Left renal cortex interstitium (tissue), 4 donors: ENCODE results near the gene ACTL8. TPM values are rescaled to one million over a fixed set of nuclear protein-coding genes. Genes with fewer than 3 reads are reported as not detected.

Experiments
- DNase-seq, 4 donors: peaks; one replicate each; pipeline ENCODE4 v3.0.0-alpha.2; 2013; ENCODE audit warnings: low read depth in 4 of 4, low spot score in 2 of 4, missing footprints in 1 of 4
- polyA plus RNA-seq, 4 donors: library from polyadenylated mRNA; unstranded; fragments of 120-200 nt; gene quantifications; one replicate each; pipeline ENCODE4 v1.2.1, GENCODE V29; 2013; ENCODE audit not compliant: insufficient read length in 4 of 4

The ACTL8 gene
- polyA plus RNA-seq, 4 donors, result not detected

DNA sequence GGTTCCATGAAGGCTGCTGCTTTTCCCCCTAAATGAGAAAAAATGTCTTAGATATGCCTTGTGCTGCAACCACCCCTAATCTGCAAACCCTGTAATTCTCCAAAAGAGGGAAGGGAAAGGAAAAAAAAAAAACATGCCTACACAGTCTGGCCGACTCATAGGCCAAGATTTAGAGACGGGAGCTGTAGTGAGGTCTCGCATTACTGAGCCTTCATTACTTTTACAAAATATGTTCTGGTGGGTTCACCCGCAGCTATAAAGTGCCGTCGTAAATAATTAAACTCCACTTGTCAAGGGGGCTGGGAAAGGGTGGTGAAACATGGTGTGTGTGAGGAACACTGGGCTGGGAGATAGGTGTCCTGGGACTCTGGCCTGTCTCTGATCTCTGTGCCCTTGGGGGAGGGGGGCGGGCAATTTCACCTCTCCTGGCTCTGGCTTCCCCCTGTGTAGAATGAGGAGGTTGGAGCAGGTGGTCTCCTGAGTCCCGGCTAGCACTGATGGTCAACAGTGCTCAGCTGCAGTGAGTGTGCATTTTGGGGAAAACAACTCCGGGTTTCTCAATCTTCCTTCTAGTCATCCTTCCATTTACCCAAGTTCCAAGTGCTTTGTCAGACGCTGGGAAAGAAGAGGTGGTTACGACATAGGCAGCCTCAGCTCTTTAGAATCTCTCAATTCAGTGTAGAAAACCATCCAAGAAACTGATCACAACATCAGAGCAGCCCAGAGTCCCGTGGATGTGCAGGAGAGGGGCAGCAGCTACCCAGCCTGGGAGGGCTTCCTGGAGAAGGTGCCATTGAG is 82.3 kb downstream of the ACTL8 start:
- no peak for DNase-seq

- DNase-seq, result no peak
These were observed 84.6 kb downstream of the ACTL8 start for GRCh38 chr1:17839641-17840196.

DNA sequence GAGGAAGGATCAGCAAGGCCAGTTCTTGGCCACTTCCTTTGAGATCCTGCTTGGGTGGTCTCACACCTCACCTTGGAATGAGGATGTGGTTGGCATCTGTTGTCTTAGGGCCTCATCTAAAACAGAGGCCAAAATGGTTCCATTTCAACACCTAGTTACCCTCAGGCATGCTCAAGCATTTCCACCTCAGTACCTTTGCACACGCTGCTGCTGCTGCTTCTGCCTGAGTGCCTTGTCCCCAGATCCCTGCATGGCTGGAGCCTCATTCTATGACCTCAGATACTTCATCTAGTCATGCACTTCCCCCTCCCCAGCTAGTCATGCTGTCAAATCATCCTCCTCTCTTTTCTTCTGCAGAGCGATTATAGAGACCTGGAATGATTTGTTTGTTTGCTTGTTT is 86.8 kb downstream of the ACTL8 start:
- DNase-seq, result no peak

- no peak for DNase-seq
These were observed 87.6 kb downstream of the ACTL8 start for GRCh38 chr1:17842686-17843085.

GRCh38 chr1:17844185-17844826 is 89.2 kb downstream of the ACTL8 start:
- no peak for DNase-seq

GRCh38 chr1:17845583-17845982 is 90.5 kb downstream of the ACTL8 start:
- no peak for DNase-seq

GRCh38 chr1:17846341-17846740 is 91.2 kb downstream of the ACTL8 start:
- no peak for DNase-seq

- DNase-seq, result no peak
These were observed 92.0 kb downstream of the ACTL8 start for GRCh38 chr1:17847111-17847510.

DNA sequence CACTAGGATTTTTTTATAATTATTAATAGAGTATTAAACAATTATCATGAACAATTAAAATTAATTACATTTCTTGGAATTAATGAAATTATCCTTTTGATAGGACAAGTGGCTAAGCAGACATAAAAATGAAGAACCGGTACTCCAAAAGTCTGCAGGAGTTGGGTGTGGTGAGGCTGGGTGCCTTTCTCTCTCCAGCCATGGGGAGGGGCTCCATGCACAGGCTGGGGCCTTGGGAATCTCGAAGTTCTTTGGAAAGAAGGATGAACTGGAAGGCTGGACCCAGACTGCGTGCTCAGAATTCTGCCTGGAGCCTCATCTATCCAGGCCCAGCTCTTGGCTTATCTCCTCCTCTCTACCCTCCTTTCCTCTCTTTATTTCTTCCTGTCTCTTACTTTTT is 94.1 kb downstream of the ACTL8 start:
- DNase-seq, result no peak

DNA sequence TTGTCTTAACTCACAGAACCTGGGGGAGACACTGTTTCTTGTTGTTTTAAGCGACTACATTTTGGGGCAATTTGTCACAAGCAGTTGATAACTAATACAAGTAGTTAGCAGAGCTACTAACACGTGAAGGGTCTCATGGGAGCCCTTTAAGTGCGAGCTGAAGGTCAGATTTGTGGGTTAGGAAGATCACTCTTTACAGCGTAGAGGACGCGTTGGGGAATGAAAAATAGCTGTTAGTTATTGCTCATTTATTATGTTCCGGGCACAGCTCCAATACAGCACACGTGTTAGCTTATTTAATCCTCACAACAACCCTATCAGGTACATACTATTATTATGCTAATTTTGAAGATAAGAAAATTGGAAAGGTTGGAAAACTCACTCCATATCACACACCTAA is 95.9 kb downstream of the ACTL8 start:
- DNase-seq, result no peak

DNA sequence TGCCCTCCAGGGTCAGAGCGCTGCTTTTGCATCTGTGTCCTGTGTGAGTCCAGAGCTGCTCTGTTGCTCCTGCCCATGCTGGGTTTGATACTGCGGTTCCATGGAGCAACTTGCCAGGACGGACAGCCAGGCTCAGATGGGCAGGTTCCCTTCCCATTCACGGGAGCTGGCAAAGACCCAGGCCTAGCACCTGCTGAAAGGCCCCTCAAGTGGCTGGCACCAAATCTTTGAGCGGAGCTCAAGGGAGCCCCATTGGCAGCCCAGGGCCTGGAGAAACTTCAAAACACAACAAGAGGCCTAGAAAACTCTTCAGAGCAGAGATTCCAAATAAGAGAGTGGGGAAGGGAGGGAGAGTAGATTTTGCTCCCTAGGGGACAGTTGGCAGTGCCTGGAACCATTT is 97.2 kb downstream of the ACTL8 start:
- no peak for DNase-seq

- DNase-seq, result no peak
These were observed 98.3 kb downstream of the ACTL8 start for GRCh38 chr1:17853241-17853935.

- no peak for DNase-seq
These were observed 101.5 kb downstream of the ACTL8 start for GRCh38 chr1:17856496-17857108.

DNA sequence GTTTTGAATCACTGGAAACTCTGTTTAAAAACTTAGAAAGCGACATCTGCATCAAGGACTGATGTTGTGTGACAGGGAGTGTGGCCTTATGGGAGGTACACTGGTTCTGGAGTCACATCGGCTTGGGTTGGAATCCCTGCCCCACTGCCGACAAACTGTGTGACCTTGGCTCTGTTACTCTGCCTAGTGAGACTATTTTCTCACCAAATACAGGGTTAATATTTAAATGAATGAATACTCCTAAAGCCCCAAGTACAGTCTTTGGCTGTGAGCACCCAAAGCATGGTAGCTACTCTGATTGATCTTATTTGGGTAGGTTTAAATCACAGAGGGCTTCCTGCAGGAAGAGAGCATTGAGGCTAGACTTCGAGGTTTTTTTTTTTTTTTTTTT is 102.0 kb downstream of the ACTL8 start:
- DNase-seq, result no peak

- no peak for DNase-seq
These were observed 102.9 kb downstream of the ACTL8 start for GRCh38 chr1:17857996-17858395.

- DNase-seq, result no peak
These were observed 105.7 kb downstream of the ACTL8 start for GRCh38 chr1:17860812-17861211.

GRCh38 chr1:17861685-17862084 is 106.6 kb downstream of the ACTL8 start:
- DNase-seq, result no peak

GRCh38 chr1:17862121-17862520 is 107.0 kb downstream of the ACTL8 start:
- DNase-seq, result no peak

- no peak for DNase-seq
These were observed 111.0 kb downstream of the ACTL8 start for GRCh38 chr1:17865912-17866739.

DNA sequence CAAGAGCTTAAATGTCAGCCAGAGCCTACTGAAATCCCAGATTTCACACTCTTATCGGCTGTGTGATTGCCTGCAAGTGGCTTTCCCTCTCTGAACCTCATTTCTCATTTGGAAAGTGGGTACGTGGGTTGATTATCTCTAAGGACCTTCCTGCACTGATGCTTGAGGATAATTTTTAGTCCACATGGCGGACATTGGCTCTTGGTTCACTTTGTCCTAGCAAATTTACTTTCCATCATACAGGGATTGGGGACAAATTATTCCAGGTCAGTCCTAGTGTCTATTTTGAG is 111.6 kb downstream of the ACTL8 start:
- no peak for DNase-seq
